HepG2 (cell line): ENCODE results near the gene EMILIN1. TPM values are rescaled to one million over a fixed set of nuclear protein-coding genes. Genes with fewer than 3 reads are reported as not detected.
A peak's percentile ranks its signal among the peaks of the same experiment; 100 is the strongest.

Source experiments
- BRD4 ChIP-seq: sonication (generic); formaldehyde crosslinking; IDR thresholded peaks from 2 replicates; pipeline ENCODE4 v1.4.0; 2020; ENCODE audit warnings: missing genetic modification reagents
- ZBTB20 ChIP-seq: sonication (generic); formaldehyde crosslinking; IDR thresholded peaks from 2 replicates; pipeline ENCODE4 v1.8.1; 2023; ENCODE audit warnings: missing genetic modification reagents, low read depth, mild to moderate bottlenecking, borderline replicate concordance
- ZGPAT ChIP-seq: IDR thresholded peaks from 2 replicates; pipeline ENCODE4 v1.6.1; 2016; ENCODE audit warnings: mild to moderate bottlenecking
- ZNF614 ChIP-seq: IDR thresholded peaks from 2 replicates; pipeline ENCODE4 v1.6.1; 2018; ENCODE audit warnings: missing biosample characterization, missing genetic modification reagents, inconsistent platforms, borderline replicate concordance
- ZNF737 ChIP-seq: sonication (generic); formaldehyde crosslinking; IDR thresholded peaks from 2 replicates; pipeline ENCODE4 v1.5.0; 2020; ENCODE audit warnings: missing genetic modification reagents, mild to moderate bottlenecking, borderline replicate concordance
- ZNF891 ChIP-seq: sonication (generic); formaldehyde crosslinking; IDR thresholded peaks from 2 replicates; pipeline ENCODE4 v1.5.0; 2020; ENCODE audit warnings: mild to moderate bottlenecking, missing genetic modification reagents
- ZZZ3 ChIP-seq: sonication (generic); formaldehyde crosslinking; IDR thresholded peaks from 2 replicates; pipeline ENCODE4 v1.4.0; 2020; ENCODE audit warnings: missing genetic modification reagents, mild to moderate bottlenecking, borderline replicate concordance
- polyA plus RNA-seq, 8 experiments: library from polyadenylated mRNA; depleted of rRNA in 3 of 8; stranded (reverse) in 7 of 8; unstranded in 1 of 8; fragments of >200 nt; fragmentation: Illumina TruSeq in 4 of 8; extraction: Trizol in 4 of 8; gene quantifications; 2 replicates each; pipeline versions ENCODE4 v1.2.1 to v1.2.3, GENCODE V29; 2011 to 2016; ENCODE audit warnings: low read depth in 4 of 8, missing spikeins in 1 of 8, mixed read lengths in 1 of 8; ENCODE audit not compliant: insufficient read depth in 1 of 8
- total RNA-seq, 5 experiments: library from RNA; depleted of rRNA; stranded (reverse); fragments of >200 nt; fragmentation: Illumina TruSeq; extraction: Trizol; gene quantifications; 2 replicates each; pipeline ENCODE4 v1.2.3, GENCODE V29; 2016; ENCODE audit warnings: low read depth in 1 of 5
- TF ChIP-seq, protein P1 (sequence below): IDR thresholded peaks from 2 replicates; pipeline ENCODE4 v1.6.1; 2016; ENCODE audit warnings: missing genetic modification reagents, missing compliant biosample characterization

Gene EMILIN1
- total and polyA plus RNA-seq, 2 of the 13 experiments (the other 11 are each of a cell fraction or from before 2014, with no cell fraction given) = 8.1 to 9.7 TPM

DNA sequence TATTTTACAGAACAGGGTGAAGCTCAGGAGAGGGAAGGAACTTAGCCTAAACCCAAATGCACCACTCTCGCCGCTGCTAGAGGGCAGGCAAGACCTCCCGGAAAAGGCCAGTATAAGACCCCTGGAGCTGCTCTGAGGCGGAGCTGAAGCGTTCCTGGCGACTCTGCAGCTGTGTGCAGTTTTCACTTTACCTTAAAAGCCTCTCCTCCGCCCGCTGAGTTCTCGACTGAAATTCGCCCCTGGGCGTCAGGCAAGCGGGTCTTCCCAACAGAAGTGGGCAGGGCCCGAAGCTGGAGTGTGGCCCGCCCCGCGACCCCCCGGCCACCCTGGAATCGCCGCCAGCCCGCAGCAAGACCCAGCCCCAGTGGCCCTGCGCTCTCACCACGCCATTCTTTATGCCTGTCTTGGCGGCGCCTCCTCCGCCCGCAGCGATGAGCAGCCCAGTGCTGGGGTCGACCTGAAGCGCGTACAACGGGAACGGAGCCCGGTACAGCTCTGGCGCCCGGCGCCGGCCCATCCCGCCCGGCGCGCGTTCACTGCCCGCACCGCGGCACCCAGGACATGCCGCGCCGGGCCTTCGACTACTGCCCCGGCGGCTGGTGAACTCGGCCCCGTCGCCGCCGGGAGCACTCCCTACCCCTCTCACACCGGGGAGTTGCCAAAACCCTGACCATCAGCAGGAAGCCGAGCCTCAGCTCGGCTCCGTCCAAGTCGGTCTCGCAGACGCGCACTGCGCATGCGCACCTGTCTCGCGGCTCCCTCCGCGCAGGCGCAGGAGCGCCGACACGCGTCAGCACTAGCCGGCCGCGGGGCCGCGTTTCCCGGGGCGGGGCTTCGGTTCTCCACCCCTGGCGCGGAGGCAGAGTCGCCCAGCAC lies 55.7 kb downstream of the EMILIN1 start, which contains the start of gene PREB (continued):
- TF ChIP-seq, protein P1, sequence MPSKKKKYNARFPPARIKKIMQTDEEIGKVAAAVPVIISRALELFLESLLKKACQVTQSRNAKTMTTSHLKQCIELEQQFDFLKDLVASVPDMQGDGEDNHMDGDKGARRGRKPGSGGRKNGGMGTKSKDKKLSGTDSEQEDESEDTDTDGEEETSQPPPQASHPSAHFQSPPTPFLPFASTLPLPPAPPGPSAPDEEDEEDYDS (CRISPR knock-in tag) = peak; percentile 90
- TF ChIP-seq BRD4 (CRISPR knock-in tag) (0 out of 2 replicates have a peak, but pooled peaks have one; percentile 83), ZNF614 (CRISPR knock-in tag) (peak; percentile 48; the same call in 1 of the 2 replicates), ZNF891 (CRISPR knock-in tag) (no peak; the same call in 1 of the 2 replicates), ZZZ3 (no peak; the same call in 1 of the 2 replicates), ZBTB20 (CRISPR knock-in tag) (no peak; the same call in none of the 2 replicates), ZNF737 (CRISPR knock-in tag) (no peak), ZGPAT (CRISPR knock-in tag) (peak; percentile 72; the same call in 1 of the 2 replicates)
- TF ChIP-seq, all 625 proteins: peak for 226
